Mesendoderm (in vitro differentiated cells): ENCODE measurements around the gene CACNG6.

Experiments used
- DNase-seq: peaks from one replicate; pipeline ENCODE4 v3.0.0; 2013
- H2AK5ac ChIP-seq: 2 replicates; pipeline ENCODE4 v1.6.1; 2013; ENCODE audit warnings: low read length, inconsistent platforms
- H2BK120ac ChIP-seq: 2 replicates; pipeline ENCODE4 v1.6.1; 2013; ENCODE audit warnings: low read depth, mild to moderate bottlenecking, low read length, moderate library complexity, mixed read lengths
- H2BK15ac ChIP-seq: replicated peaks from 2 replicates; pipeline ENCODE4 v1.6.1; 2013; ENCODE audit warnings: low read depth, mild to moderate bottlenecking, moderate library complexity
- H2BK5ac ChIP-seq: 2 replicates; pipeline ENCODE4 v1.6.1; 2013; ENCODE audit warnings: low read length, inconsistent platforms
- H3K18ac ChIP-seq: 2 replicates; pipeline ENCODE4 v1.6.1; 2013; ENCODE audit warnings: mild to moderate bottlenecking, low read length, mixed read lengths
- H3K23ac ChIP-seq: one replicate; pipeline ENCODE4 v1.6.1; 2013; ENCODE audit warnings: low read length
- H3K27ac ChIP-seq: 2 replicates; pipeline ENCODE4 v1.5.1; 2013; ENCODE audit warnings: low read depth, mild to moderate bottlenecking, inconsistent platforms, low read length, moderate library complexity
- H3K27me3 ChIP-seq: 2 replicates; pipeline ENCODE4 v1.6.1; 2013; ENCODE audit warnings: low read length, control low read depth, mild to moderate bottlenecking, inconsistent platforms; ENCODE audit not compliant: insufficient read depth, poor library complexity
- H3K36me3 ChIP-seq: 2 replicates; pipeline ENCODE4 v1.6.1; 2013; ENCODE audit warnings: low read length, inconsistent platforms; ENCODE audit not compliant: control insufficient read depth, insufficient read depth
- H3K4ac ChIP-seq: one replicate; pipeline ENCODE4 v1.6.1; 2013; ENCODE audit warnings: low read depth, mild to moderate bottlenecking, low read length, moderate library complexity
- H3K4me1 ChIP-seq: 2 replicates; pipeline ENCODE4 v1.6.1; 2013; ENCODE audit warnings: low read depth, low read length, inconsistent platforms; ENCODE audit not compliant: control insufficient read depth
- H3K4me2 ChIP-seq: 2 replicates; pipeline ENCODE4 v1.6.1; 2013; ENCODE audit warnings: low read length
- H3K4me3 ChIP-seq: 2 replicates; pipeline ENCODE4 v1.5.1; 2013; ENCODE audit warnings: mild to moderate bottlenecking, low read length
- H3K56ac ChIP-seq: one replicate; pipeline ENCODE4 v1.6.1; 2013; ENCODE audit warnings: low read length
- H3K79me1 ChIP-seq: 2 replicates; pipeline ENCODE4 v1.6.1; 2013; ENCODE audit warnings: low read length, inconsistent platforms
- H3K79me2 ChIP-seq: 2 replicates; pipeline ENCODE4 v1.6.1; 2013; ENCODE audit warnings: mild to moderate bottlenecking, low read length; ENCODE audit not compliant: control insufficient read depth, insufficient read depth
- H3K9ac ChIP-seq: 2 replicates; pipeline ENCODE4 v1.6.1; 2013; ENCODE audit warnings: low read length, inconsistent platforms
- H4K5ac ChIP-seq: one replicate; pipeline ENCODE4 v1.6.1; 2013; ENCODE audit warnings: low read length
- H4K8ac ChIP-seq: one replicate; pipeline ENCODE4 v1.6.1; 2013; ENCODE audit warnings: low read depth, mild to moderate bottlenecking, control low read depth, low read length, moderate library complexity
- WGBS: extraction: QIAGEN DNeasy Blood & Tissue Kit; methylation state at CpG from one replicate; pipeline ENCODE4 v1.1.7; 2013; ENCODE audit warnings: low lambda C conversion rate, missing lambda C conversion rate; ENCODE audit not compliant: insufficient coverage; ENCODE audit errors: extremely low coverage; 5-methylcytosine and 5-hydroxymethylcytosine counted together

CACNG6 gene

DNA sequence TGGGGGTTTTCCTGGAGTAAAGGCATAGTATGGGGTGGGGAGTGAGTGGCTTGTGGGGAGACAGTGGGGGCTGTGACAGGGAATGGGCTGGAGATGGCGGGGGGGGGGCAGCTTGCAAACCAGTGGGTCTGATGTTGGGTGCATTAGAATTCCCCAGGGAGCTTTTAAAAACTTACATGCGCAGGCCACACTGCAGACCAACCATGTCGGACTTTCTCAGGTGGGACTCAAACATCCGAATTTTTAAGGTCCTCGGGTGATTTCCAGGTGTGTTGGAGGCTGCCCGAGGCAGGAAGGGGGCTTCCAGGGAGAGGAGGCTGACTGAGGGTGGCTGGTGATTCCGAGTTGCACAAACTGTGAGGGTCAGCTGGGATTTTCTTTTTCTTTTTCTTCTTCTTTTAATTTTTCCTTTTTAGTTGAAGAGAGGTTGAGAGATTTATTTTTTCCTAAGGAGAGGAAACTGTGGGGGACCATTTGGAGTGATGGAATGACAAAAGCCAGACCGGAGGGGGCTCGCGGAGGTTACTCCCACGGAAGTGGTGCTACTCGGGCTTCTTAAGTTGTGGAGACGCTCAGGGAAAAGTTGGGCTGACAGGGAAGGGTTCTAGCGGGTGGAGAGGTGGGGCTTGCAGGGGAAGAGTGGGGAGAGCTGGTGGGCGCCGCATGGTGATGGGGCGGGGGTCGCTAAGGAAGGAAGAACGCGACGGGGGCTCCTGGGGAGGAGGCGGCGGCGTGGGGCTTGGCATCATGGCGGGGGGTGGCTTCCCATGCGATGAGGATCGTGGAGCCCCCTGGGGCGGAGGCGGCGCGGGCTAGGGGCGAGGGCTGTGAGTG is 29.7 kb upstream of the CACNG6 start:
- H3K27me3 ChIP-seq, result no peaks in the 10 kb centered on the region

DNA sequence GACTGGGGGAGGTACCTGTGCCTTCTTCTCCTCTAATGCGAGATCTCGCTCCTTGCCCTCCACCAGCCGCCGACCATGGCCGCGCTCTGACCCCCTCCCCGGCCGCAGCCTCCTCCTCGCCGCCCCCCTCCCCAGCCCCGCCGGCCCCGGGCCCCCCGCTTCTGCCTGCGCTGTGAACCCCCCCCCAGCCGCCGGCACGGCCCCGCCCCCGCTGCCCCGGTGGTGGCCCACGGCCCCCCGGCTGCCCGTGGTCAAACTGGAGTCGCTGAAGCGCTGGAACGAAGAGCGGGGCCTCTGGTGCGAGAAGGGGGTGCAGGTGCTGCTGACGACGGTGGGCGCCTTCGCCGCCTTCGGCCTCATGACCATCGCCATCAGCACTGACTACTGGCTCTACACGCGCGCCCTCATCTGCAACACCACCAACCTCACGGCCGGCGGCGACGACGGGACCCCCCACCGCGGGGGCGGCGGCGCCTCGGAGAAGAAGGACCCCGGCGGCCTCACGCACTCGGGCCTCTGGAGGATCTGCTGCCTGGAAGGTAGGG is 28.5 kb upstream of the CACNG6 start, which contains the start of gene CACNG8:
Gene CACNG8, plus strand, starts transcription at position 51 of the 545 bp plus-strand sequence.
- WGBS, result no CpG with 5 or more reads among the region's 55 CpGs
- Histone ChIP-seq H2BK5ac (no peak within 1 kb of the TSS), H3K4me1 (peaks cover 10% of the 10 kb centered on the region), H2BK15ac (no peak within 1 kb of the TSS), H3K18ac (no peak within 1 kb of the TSS), H3K27ac (no peak within 1 kb of the TSS), H3K56ac (peak within 1 kb of the TSS; percentile 70), H3K23ac (no peak within 1 kb of the TSS), H3K27me3 (no peaks in the 10 kb centered on the region), H3K4me2 (peak within 1 kb of the TSS; percentile 49), H3K79me1 (peaks cover 2% of the 10 kb centered on the region), H3K9ac (peak within 1 kb of the TSS; percentile 52), H3K36me3 (no peaks in the 10 kb centered on the region), H3K4me3 (peak within 1 kb of the TSS; percentile 17), H2BK120ac (no peak within 1 kb of the TSS), H3K79me2 (no peaks in the 10 kb centered on the region), H4K5ac (no peak within 1 kb of the TSS), H3K4ac (no peak within 1 kb of the TSS), H2AK5ac (no peak within 1 kb of the TSS), H4K8ac (no peak within 1 kb of the TSS)
- DNase-seq, result no peak

More for the DNA sequence above, 29.7 kb upstream of the CACNG6 start:
- Histone ChIP-seq H3K18ac (peak overlapping the region; percentile 28), H4K8ac (no peak overlapping the region), H3K4me2 (peak overlapping the region; percentile 49), H4K5ac (no peak overlapping the region), H3K4ac (peak overlapping the region; percentile 17), H3K23ac (no peak overlapping the region), H2BK5ac (no peak overlapping the region), H3K79me1 (peaks cover 2% of the 10 kb centered on the region), H3K4me1 (peaks cover 14% of the 10 kb centered on the region), H3K27ac (no peak overlapping the region), H3K9ac (peak overlapping the region; percentile 52), H3K4me3 (peak overlapping the region; percentile 17), H3K79me2 (no peaks in the 10 kb centered on the region), H3K36me3 (no peaks in the 10 kb centered on the region), H2BK15ac (no peak overlapping the region), H3K56ac (peak overlapping the region; percentile 70), H2BK120ac (no peak overlapping the region), H2AK5ac (no peak overlapping the region)
- WGBS, result no CpG with 5 or more reads among the region's 32 CpGs
- peak; percentile 74 for DNase-seq

DNA sequence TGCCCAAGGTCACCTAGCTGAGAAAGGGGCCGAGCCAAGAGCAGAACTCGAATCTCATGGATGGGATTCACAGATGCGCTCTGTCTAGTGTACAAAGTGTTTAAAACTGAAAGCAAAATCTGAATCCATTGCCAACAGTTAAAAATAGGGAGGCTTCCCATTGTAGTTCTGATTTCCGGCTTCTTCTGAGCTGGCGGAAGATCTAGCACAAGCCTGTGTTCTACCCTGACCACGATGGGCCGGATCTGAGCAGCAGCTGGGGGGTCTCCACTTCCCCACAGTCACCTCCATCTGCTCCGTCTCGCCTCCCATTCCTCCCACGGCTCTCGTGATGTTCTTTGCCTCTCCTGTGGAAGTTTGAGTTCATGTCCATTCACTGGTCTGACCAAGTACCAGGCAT is 26.3 kb upstream of the CACNG6 start:
- H3K4me2 ChIP-seq, result no peak overlapping the region
- H4K5ac ChIP-seq, result no peak overlapping the region
- H3K4ac ChIP-seq, result no peak overlapping the region
- H3K79me2 ChIP-seq, result no peaks in the 10 kb centered on the region
- peaks cover 7% of the 10 kb centered on the region for H3K4me1 ChIP-seq
- WGBS, result no CpG with 5 or more reads among the region's 11 CpGs
- H2BK5ac ChIP-seq, result no peak overlapping the region
- H3K23ac ChIP-seq, result no peak overlapping the region
- no peaks in the 10 kb centered on the region for H3K36me3 ChIP-seq
- H4K8ac ChIP-seq, result no peak overlapping the region
- no peak overlapping the region for H3K18ac ChIP-seq
- H3K56ac ChIP-seq, result no peak overlapping the region
- H2BK15ac ChIP-seq, result no peak overlapping the region
- H2AK5ac ChIP-seq, result no peak overlapping the region
- H3K79me1 ChIP-seq, result peaks cover 2% of the 10 kb centered on the region
- H3K27ac ChIP-seq, result no peak overlapping the region
- no peak for DNase-seq
- H3K27me3 ChIP-seq, result no peaks in the 10 kb centered on the region
- no peak overlapping the region for H2BK120ac ChIP-seq
- H3K4me3 ChIP-seq, result no peak overlapping the region
- H3K9ac ChIP-seq, result no peak overlapping the region

DNA sequence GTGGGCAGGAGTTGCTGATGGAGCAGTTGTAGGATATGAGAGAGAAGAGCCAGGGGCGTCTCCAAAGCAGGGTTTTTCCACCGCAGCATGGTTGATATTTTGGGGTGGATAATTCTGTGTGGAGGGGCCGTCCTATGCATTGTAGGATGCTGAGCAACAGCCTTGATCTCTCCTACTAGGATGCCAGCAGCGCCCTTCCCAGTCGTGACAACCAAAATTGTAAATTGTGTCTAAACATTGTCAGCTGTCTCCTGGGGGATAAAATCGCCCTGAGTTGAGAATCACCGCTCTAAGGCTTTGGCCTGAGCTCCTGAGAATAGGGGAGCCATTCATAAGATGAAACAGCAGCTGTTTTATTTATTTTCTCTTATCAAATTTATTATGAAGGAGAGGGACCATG is 24.5 kb upstream of the CACNG6 start:
- Histone ChIP-seq H3K4me1 (no peaks in the 10 kb centered on the region), H3K18ac (no peak overlapping the region), H3K36me3 (no peaks in the 10 kb centered on the region), H4K8ac (no peak overlapping the region), H3K27ac (no peak overlapping the region), H3K27me3 (no peaks in the 10 kb centered on the region), H3K56ac (no peak overlapping the region), H2BK120ac (no peak overlapping the region), H3K4ac (no peak overlapping the region), H2BK5ac (no peak overlapping the region), H4K5ac (no peak overlapping the region), H3K4me2 (no peak overlapping the region), H2AK5ac (no peak overlapping the region), H3K9ac (no peak overlapping the region), H3K79me2 (no peaks in the 10 kb centered on the region), H2BK15ac (no peak overlapping the region), H3K79me1 (peaks cover 2% of the 10 kb centered on the region), H3K23ac (no peak overlapping the region), H3K4me3 (no peak overlapping the region)
- no peak for DNase-seq
- no CpG with 5 or more reads among the region's 7 CpGs for WGBS

DNA sequence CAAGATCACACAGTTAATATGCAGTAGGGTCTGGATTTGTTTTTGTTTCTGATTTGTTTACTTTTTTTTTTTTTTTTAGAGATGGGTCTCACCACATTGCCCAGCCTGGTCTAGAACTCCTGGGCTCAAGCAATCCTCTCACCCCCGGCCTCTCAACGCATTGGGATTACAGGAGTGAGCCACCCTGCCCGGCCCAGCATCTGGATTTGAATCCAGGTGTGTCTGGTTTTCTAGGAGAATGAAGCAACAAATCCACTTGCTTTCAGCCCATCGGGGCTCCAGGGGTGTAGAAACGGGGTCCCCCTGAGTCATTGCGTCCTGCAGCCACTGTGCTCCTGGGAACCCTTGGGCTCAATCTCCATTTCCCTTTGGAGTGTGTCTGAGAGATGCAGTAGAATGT is 22.1 kb upstream of the CACNG6 start:
- Histone ChIP-seq H3K79me1 (peaks cover 2% of the 10 kb centered on the region), H4K8ac (no peak overlapping the region), H3K79me2 (no peaks in the 10 kb centered on the region), H3K4me3 (no peak overlapping the region), H3K56ac (no peak overlapping the region), H3K23ac (no peak overlapping the region), H3K18ac (no peak overlapping the region), H3K36me3 (no peaks in the 10 kb centered on the region), H3K9ac (no peak overlapping the region), H2BK15ac (no peak overlapping the region), H2BK120ac (no peak overlapping the region), H3K4me2 (no peak overlapping the region), H3K27me3 (no peaks in the 10 kb centered on the region), H3K27ac (no peak overlapping the region), H3K4ac (no peak overlapping the region), H2AK5ac (no peak overlapping the region), H3K4me1 (no peaks in the 10 kb centered on the region), H4K5ac (no peak overlapping the region), H2BK5ac (no peak overlapping the region)
- no CpG with 5 or more reads among the region's 6 CpGs for WGBS
- DNase-seq, result no peak
